ENCODE data around the gene MORN1.

The MORN1 gene

DNA sequence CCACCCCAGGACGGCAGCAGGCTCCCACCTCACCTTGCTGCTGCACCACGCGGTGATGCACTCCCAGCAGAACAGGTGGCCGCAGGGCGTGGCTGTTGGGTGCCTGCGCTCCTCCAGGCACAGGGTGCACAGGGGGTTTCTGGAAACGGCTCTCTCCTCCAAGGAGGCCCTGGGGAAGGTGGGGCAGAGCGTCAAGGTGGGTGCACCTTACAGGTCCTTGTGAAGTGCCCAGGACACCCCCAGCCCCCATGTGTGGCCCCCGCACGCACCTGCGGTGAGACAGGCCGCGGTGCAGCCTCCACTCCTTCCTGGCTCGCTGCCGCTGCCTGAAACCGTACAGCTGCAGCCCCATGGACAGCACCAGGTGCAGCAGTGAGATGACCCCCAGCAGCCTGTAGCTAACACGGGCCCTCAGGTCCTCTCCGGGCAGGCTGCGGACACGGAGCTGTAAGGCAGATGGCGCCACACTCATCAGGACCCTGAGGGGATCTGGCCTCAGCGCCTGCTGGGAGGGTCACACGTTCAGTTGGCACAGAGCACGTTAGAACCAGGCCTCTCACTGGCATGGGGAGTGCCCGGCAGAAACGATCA lies 15.2 kb upstream of the MORN1 start:
- H2AFZ ChIP-seq (ENCODE audit: low read length), result no peak overlapping the region
- peaks cover 31% of the 10 kb centered on the region; the same call in 1 of the 2 replicates for H3K36me3 ChIP-seq (ENCODE audit: insufficient read depth, low read length)
- TF ChIP-seq, protein P1, sequence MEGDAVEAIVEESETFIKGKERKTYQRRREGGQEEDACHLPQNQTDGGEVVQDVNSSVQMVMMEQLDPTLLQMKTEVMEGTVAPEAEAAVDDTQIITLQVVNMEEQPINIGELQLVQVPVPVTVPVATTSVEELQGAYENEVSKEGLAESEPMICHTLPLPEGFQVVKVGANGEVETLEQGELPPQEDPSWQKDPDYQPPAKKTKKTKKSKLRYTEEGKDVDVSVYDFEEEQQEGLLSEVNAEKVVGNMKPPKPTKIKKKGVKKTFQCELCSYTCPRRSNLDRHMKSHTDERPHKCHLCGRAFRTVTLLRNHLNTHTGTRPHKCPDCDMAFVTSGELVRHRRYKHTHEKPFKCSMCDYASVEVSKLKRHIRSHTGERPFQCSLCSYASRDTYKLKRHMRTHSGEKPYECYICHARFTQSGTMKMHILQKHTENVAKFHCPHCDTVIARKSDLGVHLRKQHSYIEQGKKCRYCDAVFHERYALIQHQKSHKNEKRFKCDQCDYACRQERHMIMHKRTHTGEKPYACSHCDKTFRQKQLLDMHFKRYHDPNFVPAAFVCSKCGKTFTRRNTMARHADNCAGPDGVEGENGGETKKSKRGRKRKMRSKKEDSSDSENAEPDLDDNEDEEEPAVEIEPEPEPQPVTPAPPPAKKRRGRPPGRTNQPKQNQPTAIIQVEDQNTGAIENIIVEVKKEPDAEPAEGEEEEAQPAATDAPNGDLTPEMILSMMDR (conservative IDR thresholded peaks at IDR 0.05; ENCODE audit: low read length), result no peak; the same call in 1 of the 2 replicates

DNA sequence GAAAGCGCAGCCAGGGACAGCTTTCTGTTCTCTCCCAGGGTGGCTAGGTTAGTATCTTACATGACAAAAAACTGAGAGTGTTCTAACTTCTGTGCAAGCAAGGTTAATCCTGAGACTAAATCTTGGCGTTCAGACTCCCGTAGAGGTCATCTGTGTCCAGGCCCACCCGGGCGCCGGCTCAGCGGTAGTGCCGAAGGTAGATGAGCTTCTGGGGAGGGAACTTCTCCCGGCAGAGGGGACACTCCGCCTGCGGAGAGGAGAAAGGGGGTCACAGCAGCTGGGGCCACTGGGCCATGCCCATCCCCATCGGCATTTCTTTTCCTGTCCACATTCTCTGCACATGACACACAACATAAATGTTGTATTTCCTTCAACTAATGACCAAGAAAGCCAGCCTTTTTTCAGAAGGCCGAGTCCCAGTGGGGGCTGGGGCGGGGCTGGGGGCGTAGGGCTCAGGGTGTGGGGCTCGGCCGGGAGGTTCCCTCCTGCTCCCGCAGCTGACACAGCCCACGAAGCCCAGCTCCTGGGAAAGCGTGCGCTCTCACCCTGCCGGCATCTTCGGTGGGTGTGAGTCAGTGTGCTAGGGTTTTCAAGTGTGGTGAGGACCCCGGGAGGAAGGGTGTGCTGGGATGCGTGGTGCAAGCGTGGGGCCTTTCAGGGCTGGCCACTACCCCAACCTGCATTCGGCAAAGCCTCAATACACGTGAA lies 14.4 kb upstream of the MORN1 start:
- H3K4me1 ChIP-seq (ENCODE audit: insufficient read depth, low read length, poor library complexity, severe bottlenecking), result no peaks in the 10 kb centered on the region
- H4K20me1 ChIP-seq (ENCODE audit: insufficient read depth, low read length, poor library complexity, severe bottlenecking), result peaks cover 5% of the 10 kb centered on the region
- H3K79me2 ChIP-seq (ENCODE audit: insufficient read depth, low read length), result no peaks in the 10 kb centered on the region
- H3K36me3 ChIP-seq (ENCODE audit: insufficient read depth, low read length), result peaks cover 31% of the 10 kb centered on the region; the same call in 1 of the 2 replicates
- no peak overlapping the region for H3K9ac ChIP-seq (ENCODE audit: low read depth, low read length, poor library complexity, severe bottlenecking)
- no peaks in the 10 kb centered on the region for H3K9me3 ChIP-seq (ENCODE audit: insufficient read depth, low read depth, low read length)
- no peak overlapping the region for H3K4me2 ChIP-seq (ENCODE audit: low read depth, low read length, poor library complexity, severe bottlenecking)
- H3K27me3 ChIP-seq (ENCODE audit: insufficient read depth, low read length, poor library complexity, severe bottlenecking), result no peaks in the 10 kb centered on the region
- H2AFZ ChIP-seq (ENCODE audit: low read length), result no peak overlapping the region
- no peaks in the 10 kb centered on the region for H3K9me2 ChIP-seq (replicated peaks; ENCODE audit: low read depth, low read length)
- no peak overlapping the region for H3K4me3 ChIP-seq (ENCODE audit: low read length, poor library complexity, severe bottlenecking)
- H3F3A ChIP-seq (ENCODE audit: low read depth), result no peaks in the 10 kb centered on the region
- TF ChIP-seq, protein P1 (conservative IDR thresholded peaks at IDR 0.05; ENCODE audit: low read length), result no peak
- TF ChIP-seq EZH2phosphoT487 (IDR thresholded peaks at IDR 0.05; ENCODE audit: borderline replicate concordance), result no peak

More for the DNA sequence above, 15.2 kb upstream of the MORN1 start:
- Histone ChIP-seq H3K4me1 (ENCODE audit: insufficient read depth, low read length, poor library complexity, severe bottlenecking) (no peaks in the 10 kb centered on the region), H3K9ac (ENCODE audit: low read depth, low read length, poor library complexity, severe bottlenecking) (no peak overlapping the region), H3K4me2 (ENCODE audit: low read depth, low read length, poor library complexity, severe bottlenecking) (no peak overlapping the region), H3K4me3 (ENCODE audit: low read length, poor library complexity, severe bottlenecking) (no peak overlapping the region), H3F3A (ENCODE audit: low read depth) (no peaks in the 10 kb centered on the region), H3K27me3 (ENCODE audit: insufficient read depth, low read length, poor library complexity, severe bottlenecking) (no peaks in the 10 kb centered on the region), H3K9me3 (ENCODE audit: insufficient read depth, low read depth, low read length) (no peaks in the 10 kb centered on the region), H3K9me2 (replicated peaks; ENCODE audit: low read depth, low read length) (no peaks in the 10 kb centered on the region), H4K20me1 (ENCODE audit: insufficient read depth, low read length, poor library complexity, severe bottlenecking) (peaks cover 5% of the 10 kb centered on the region), H3K79me2 (ENCODE audit: insufficient read depth, low read length) (peaks cover 1% of the 10 kb centered on the region; the same call in 1 of the 2 replicates)

DNA sequence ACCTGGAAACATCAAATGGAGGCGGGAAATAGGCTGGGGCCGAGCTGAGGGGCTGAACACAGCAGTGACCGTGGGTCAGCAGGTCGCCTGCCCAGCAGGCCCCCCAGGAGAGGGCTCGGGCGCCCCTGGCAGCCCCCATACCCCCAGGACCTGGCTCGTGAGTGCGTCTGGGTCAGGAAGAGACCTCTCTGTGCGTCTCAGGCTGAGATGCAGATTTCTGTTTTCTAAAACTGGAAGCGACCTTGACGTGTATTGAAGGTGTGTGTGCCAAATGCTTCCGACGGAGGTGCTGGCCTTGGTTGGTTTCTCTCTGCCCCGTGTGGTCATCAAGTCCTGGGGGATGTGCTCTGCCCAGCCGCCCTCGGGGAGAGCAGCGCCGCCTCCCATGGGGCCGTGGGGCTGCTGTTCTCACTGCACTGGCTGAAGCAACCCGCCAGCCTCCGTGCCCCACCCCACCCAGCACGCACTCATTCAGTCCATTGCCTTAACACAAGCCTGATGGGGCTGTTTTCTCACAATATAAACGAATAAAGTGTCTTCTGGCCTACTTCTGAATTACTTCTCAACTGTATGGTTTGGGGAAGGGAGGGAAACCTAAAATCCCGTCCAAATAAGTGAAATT lies 13.6 kb upstream of the MORN1 start:
- Histone ChIP-seq H3K79me2 (ENCODE audit: insufficient read depth, low read length) (no peaks in the 10 kb centered on the region), H4K20me1 (ENCODE audit: insufficient read depth, low read length, poor library complexity, severe bottlenecking) (peaks cover 5% of the 10 kb centered on the region), H2AFZ (ENCODE audit: low read length) (no peak overlapping the region), H3F3A (ENCODE audit: low read depth) (no peaks in the 10 kb centered on the region), H3K27me3 (ENCODE audit: insufficient read depth, low read length, poor library complexity, severe bottlenecking) (no peaks in the 10 kb centered on the region), H3K4me2 (ENCODE audit: low read depth, low read length, poor library complexity, severe bottlenecking) (no peak overlapping the region), H3K36me3 (ENCODE audit: insufficient read depth, low read length) (peaks cover 36% of the 10 kb centered on the region; the same call in 1 of the 2 replicates), H3K4me1 (ENCODE audit: insufficient read depth, low read length, poor library complexity, severe bottlenecking) (no peaks in the 10 kb centered on the region), H3K4me3 (ENCODE audit: low read length, poor library complexity, severe bottlenecking) (no peak overlapping the region), H3K9me2 (replicated peaks; ENCODE audit: low read depth, low read length) (no peaks in the 10 kb centered on the region), H3K9me3 (ENCODE audit: insufficient read depth, low read depth, low read length) (no peaks in the 10 kb centered on the region), H3K9ac (ENCODE audit: low read depth, low read length, poor library complexity, severe bottlenecking) (no peak overlapping the region)
- no peak for TF ChIP-seq EZH2phosphoT487 (IDR thresholded peaks at IDR 0.05; ENCODE audit: borderline replicate concordance)
- TF ChIP-seq, protein P1 (conservative IDR thresholded peaks at IDR 0.05; ENCODE audit: low read length), result no peak
